WTC11 (cell line): ENCODE results near the gene GABBR2.

Experiments used
- E2F4 ChIP-seq: sonication (generic); formaldehyde crosslinking; IDR thresholded peaks from 2 replicates; pipeline ENCODE4 v1.8.1; 2022; ENCODE audit warnings: low read depth, mild to moderate bottlenecking, moderate library complexity, missing genetic modification reagents, borderline replicate concordance
- EMX1 ChIP-seq: fragments of 250-450 bp; sonication (Bioruptor Pico); IDR thresholded peaks from 2 replicates; pipeline ENCODE4 v1.8.0; 2021; ENCODE audit warnings: mild to moderate bottlenecking
- FOXP1 ChIP-seq: sonication (generic); formaldehyde crosslinking; IDR thresholded peaks from 2 replicates; pipeline ENCODE4 v1.8.0; 2022; ENCODE audit warnings: missing genetic modification reagents, mild to moderate bottlenecking, moderate library complexity, borderline replicate concordance
- MAX ChIP-seq: sonication (generic); formaldehyde crosslinking; IDR thresholded peaks from 2 replicates; pipeline ENCODE4 v1.8.0; 2022; ENCODE audit warnings: mild to moderate bottlenecking, missing genetic modification reagents
- NFATC4 ChIP-seq: fragments of 250-450 bp; sonication (Bioruptor Pico); IDR thresholded peaks from 2 replicates; pipeline ENCODE4 v1.9.0; 2021; ENCODE audit warnings: mild to moderate bottlenecking
- PRDM15 ChIP-seq: sonication (generic); formaldehyde crosslinking; IDR thresholded peaks from 2 replicates; pipeline ENCODE4 v1.8.0; 2022; ENCODE audit warnings: missing genetic modification reagents
- RELA ChIP-seq: sonication (generic); formaldehyde crosslinking; IDR thresholded peaks from 2 replicates; pipeline ENCODE4 v1.8.1; 2022; ENCODE audit warnings: missing genetic modification reagents, mild to moderate bottlenecking, borderline replicate concordance
- TP53 ChIP-seq: sonication (generic); formaldehyde crosslinking; IDR thresholded peaks from 2 replicates; pipeline ENCODE4 v1.8.1; 2023; ENCODE audit warnings: mild to moderate bottlenecking, missing genetic modification reagents
- ZBTB43 ChIP-seq: sonication (generic); formaldehyde crosslinking; IDR thresholded peaks from 2 replicates; pipeline ENCODE4 v1.8.1; 2023; ENCODE audit warnings: mild to moderate bottlenecking, missing genetic modification reagents
- TF ChIP-seq, protein P1 (sequence below): fragments of 250-450 bp; sonication (Bioruptor Pico); conservative IDR thresholded peaks from 2 replicates; pipeline ENCODE4 v1.9.0; 2021; ENCODE audit warnings: mild to moderate bottlenecking
- TF ChIP-seq, protein P2 (sequence below): sonication (generic); formaldehyde crosslinking; IDR thresholded peaks from 2 replicates; pipeline ENCODE4 v1.8.1; 2023; ENCODE audit warnings: mild to moderate bottlenecking, missing genetic modification reagents, moderate library complexity
- TF ChIP-seq, protein P3 (sequence below): fragments of 200-600 bp; IDR thresholded peaks from 2 replicates; pipeline ENCODE4 v1.8.0; 2022; ENCODE audit warnings: antibody characterized with exemption
- TF ChIP-seq, protein P4 (sequence below): sonication (generic); formaldehyde crosslinking; IDR thresholded peaks from 2 replicates; pipeline ENCODE4 v1.8.1; 2023; ENCODE audit warnings: mild to moderate bottlenecking, missing genetic modification reagents
- TF ChIP-seq, protein P5 (sequence below): sonication (generic); formaldehyde crosslinking; conservative IDR thresholded peaks from 2 replicates; pipeline ENCODE4 v1.8.1; 2022; ENCODE audit warnings: mild to moderate bottlenecking, missing genetic modification reagents

DNA sequence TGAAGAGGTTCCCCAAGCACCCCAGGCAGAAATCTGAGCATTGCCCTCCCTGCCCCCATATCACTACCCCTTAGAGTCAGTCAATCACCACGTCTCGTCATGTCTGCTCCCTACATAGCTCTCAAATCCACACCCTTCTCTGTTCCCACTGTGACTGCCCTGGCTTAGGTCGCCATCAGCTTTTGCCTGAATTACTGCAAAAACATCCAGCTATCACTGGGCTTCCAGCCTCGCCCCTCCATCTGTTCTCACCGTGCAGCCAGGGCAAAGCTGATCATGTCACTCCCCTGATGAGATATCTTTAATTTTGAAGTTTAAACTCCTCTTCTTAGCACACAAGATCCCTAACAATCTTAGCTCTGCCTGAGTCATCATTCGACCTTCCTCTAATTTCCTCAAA is 363.7 kb downstream of the GABBR2 start:
- TF ChIP-seq, protein P1, sequence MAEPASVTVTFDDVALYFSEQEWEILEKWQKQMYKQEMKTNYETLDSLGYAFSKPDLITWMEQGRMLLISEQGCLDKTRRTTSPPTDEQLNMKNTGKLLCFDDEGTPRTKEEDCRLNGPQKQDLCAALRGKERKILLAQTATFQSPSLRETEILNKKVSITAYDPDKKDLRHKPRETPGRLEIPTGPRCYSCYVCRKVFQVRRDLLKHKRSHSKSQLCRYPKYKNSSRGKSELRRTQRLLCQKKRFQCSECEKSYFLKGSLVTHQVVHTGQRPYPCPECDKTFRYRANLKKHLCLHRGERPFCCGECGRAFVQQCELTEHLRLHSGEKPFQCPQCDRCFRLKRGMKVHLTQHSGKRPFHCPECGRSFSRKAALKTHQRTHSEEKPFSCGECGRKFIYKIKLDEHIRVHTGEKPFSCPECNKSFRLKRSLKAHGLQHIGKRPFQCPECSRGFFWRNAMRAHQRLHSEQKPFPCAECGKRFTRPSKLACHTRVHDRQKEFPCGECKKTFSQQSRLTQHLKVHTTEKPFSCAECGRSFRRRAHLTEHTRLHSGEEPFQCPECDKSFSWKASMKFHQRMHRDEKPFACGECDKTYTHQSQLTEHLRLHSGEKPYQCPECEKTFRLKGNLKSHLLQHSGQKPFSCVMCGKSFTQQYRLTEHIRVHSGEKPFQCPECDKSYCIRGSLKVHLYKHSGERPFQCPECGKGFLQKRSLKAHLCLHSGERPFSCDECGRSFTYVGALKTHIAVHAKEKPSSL (CRISPR knock-in tag) = no peak
- TF ChIP-seq, protein P2, sequence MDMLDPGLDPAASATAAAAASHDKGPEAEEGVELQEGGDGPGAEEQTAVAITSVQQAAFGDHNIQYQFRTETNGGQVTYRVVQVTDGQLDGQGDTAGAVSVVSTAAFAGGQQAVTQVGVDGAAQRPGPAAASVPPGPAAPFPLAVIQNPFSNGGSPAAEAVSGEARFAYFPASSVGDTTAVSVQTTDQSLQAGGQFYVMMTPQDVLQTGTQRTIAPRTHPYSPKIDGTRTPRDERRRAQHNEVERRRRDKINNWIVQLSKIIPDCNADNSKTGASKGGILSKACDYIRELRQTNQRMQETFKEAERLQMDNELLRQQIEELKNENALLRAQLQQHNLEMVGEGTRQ = no peak
- TF ChIP-seq, protein P3, sequence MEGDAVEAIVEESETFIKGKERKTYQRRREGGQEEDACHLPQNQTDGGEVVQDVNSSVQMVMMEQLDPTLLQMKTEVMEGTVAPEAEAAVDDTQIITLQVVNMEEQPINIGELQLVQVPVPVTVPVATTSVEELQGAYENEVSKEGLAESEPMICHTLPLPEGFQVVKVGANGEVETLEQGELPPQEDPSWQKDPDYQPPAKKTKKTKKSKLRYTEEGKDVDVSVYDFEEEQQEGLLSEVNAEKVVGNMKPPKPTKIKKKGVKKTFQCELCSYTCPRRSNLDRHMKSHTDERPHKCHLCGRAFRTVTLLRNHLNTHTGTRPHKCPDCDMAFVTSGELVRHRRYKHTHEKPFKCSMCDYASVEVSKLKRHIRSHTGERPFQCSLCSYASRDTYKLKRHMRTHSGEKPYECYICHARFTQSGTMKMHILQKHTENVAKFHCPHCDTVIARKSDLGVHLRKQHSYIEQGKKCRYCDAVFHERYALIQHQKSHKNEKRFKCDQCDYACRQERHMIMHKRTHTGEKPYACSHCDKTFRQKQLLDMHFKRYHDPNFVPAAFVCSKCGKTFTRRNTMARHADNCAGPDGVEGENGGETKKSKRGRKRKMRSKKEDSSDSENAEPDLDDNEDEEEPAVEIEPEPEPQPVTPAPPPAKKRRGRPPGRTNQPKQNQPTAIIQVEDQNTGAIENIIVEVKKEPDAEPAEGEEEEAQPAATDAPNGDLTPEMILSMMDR = no peak
- TF ChIP-seq FOXP1 (CRISPR knock-in tag) = no peak
- TF ChIP-seq, protein P4, sequence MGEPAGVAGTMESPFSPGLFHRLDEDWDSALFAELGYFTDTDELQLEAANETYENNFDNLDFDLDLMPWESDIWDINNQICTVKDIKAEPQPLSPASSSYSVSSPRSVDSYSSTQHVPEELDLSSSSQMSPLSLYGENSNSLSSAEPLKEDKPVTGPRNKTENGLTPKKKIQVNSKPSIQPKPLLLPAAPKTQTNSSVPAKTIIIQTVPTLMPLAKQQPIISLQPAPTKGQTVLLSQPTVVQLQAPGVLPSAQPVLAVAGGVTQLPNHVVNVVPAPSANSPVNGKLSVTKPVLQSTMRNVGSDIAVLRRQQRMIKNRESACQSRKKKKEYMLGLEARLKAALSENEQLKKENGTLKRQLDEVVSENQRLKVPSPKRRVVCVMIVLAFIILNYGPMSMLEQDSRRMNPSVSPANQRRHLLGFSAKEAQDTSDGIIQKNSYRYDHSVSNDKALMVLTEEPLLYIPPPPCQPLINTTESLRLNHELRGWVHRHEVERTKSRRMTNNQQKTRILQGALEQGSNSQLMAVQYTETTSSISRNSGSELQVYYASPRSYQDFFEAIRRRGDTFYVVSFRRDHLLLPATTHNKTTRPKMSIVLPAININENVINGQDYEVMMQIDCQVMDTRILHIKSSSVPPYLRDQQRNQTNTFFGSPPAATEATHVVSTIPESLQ (CRISPR knock-in tag) = no peak
- TF ChIP-seq, protein P5, sequence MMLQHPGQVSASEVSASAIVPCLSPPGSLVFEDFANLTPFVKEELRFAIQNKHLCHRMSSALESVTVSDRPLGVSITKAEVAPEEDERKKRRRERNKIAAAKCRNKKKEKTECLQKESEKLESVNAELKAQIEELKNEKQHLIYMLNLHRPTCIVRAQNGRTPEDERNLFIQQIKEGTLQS (CRISPR knock-in tag) = no peak
- no peak for TF ChIP-seq MAX (CRISPR knock-in tag)
- no peak for TF ChIP-seq PRDM15 (CRISPR knock-in tag)
- TF ChIP-seq ZBTB43 (CRISPR knock-in tag) = no peak
- TF ChIP-seq RELA = no peak
- TF ChIP-seq E2F4 (CRISPR knock-in tag) = no peak
- no peak for TF ChIP-seq EMX1 (CRISPR knock-in tag)
- no peak for TF ChIP-seq TP53 (CRISPR knock-in tag)
- no peak for TF ChIP-seq NFATC4 (CRISPR knock-in tag)
